Measurements from ENCODE around the gene TNFRSF8.

TNFRSF8 gene

GRCh38 chr1:12091191-12091590 lies 28.1 kb downstream of the TNFRSF8 start:
- TF ChIP-seq TAF1 (IDR thresholded peaks at IDR 0.05; ENCODE audit: borderline replicate concordance, insufficient read depth, low read length) (no peak), REST (IDR thresholded peaks at IDR 0.05; ENCODE audit: insufficient read depth in 1 of 2, low read depth in 2 of 2, low read length in 2 of 2) (no peak), POLR2AphosphoS5 (IDR thresholded peaks at IDR 0.05; ENCODE audit: low read depth, low read length) (no peak), FOXP2 (optimal IDR thresholded peaks at IDR 0.05; ENCODE audit: borderline replicate concordance, extremely low read depth, extremely low read length, insufficient read depth) (no peak), SIN3A (IDR thresholded peaks at IDR 0.05; ENCODE audit: borderline replicate concordance, insufficient read depth, low read length) (no peak)

- TF ChIP-seq REST (IDR thresholded peaks at IDR 0.05; ENCODE audit: insufficient read depth in 1 of 2, low read depth in 2 of 2, low read length in 2 of 2) (no peak), SIN3A (IDR thresholded peaks at IDR 0.05; ENCODE audit: borderline replicate concordance, insufficient read depth, low read length) (no peak), FOXP2 (optimal IDR thresholded peaks at IDR 0.05; ENCODE audit: borderline replicate concordance, extremely low read depth, extremely low read length, insufficient read depth) (no peak), TAF1 (IDR thresholded peaks at IDR 0.05; ENCODE audit: borderline replicate concordance, insufficient read depth, low read length) (no peak), POLR2AphosphoS5 (IDR thresholded peaks at IDR 0.05; ENCODE audit: low read depth, low read length) (no peak)
Observed at GRCh38 chr1:12094180-12094579, 31.1 kb downstream of the TNFRSF8 start.

- TF ChIP-seq TAF1 (IDR thresholded peaks at IDR 0.05; ENCODE audit: borderline replicate concordance, insufficient read depth, low read length) (no peak), REST (IDR thresholded peaks at IDR 0.05; ENCODE audit: insufficient read depth in 1 of 2, low read depth in 2 of 2, low read length in 2 of 2) (no peak), SIN3A (IDR thresholded peaks at IDR 0.05; ENCODE audit: borderline replicate concordance, insufficient read depth, low read length) (no peak), POLR2AphosphoS5 (IDR thresholded peaks at IDR 0.05; ENCODE audit: low read depth, low read length) (no peak), FOXP2 (optimal IDR thresholded peaks at IDR 0.05; ENCODE audit: borderline replicate concordance, extremely low read depth, extremely low read length, insufficient read depth) (no peak)
Observed at GRCh38 chr1:12095452-12096263, 32.6 kb downstream of the TNFRSF8 start.

GRCh38 chr1:12096615-12097014 lies 33.5 kb downstream of the TNFRSF8 start:
- TF ChIP-seq FOXP2 (optimal IDR thresholded peaks at IDR 0.05; ENCODE audit: borderline replicate concordance, extremely low read depth, extremely low read length, insufficient read depth), result no peak

GRCh38 chr1:12097321-12097720 lies 34.2 kb downstream of the TNFRSF8 start:
- TF ChIP-seq FOXP2 (optimal IDR thresholded peaks at IDR 0.05; ENCODE audit: borderline replicate concordance, extremely low read depth, extremely low read length, insufficient read depth) (no peak), REST (IDR thresholded peaks at IDR 0.05; ENCODE audit: insufficient read depth in 1 of 2, low read depth in 2 of 2, low read length in 2 of 2) (no peak), POLR2AphosphoS5 (IDR thresholded peaks at IDR 0.05; ENCODE audit: low read depth, low read length) (no peak), SIN3A (IDR thresholded peaks at IDR 0.05; ENCODE audit: borderline replicate concordance, insufficient read depth, low read length) (no peak), TAF1 (IDR thresholded peaks at IDR 0.05; ENCODE audit: borderline replicate concordance, insufficient read depth, low read length) (no peak)
